GM12878 (cell line): ENCODE measurements around the gene NUMBL.
"Not testable (repeated sequence)": the region's sequence is repeated elsewhere in the genome, so short reads cannot be mapped to it uniquely, and the experiment has no call there.

ENCODE experiments used
- ATF3 ChIP-seq: IDR thresholded peaks from 2 replicates; pipeline ENCODE4 v1.6.1; 2011; ENCODE audit warnings: low read depth, mild to moderate bottlenecking, low read length, moderate library complexity, borderline replicate concordance; ENCODE audit errors: extremely low read depth
- CTCF ChIP-seq, 3 experiments: IDR thresholded peaks in 2 of 3; conservative IDR thresholded peaks in 1 of 3; 2 replicates each; pipeline ENCODE4 v1.5.1; 2011; ENCODE audit warnings: low read depth in 3 of 3, low read length in 3 of 3, mild to moderate bottlenecking in 3 of 3, control low read depth in 2 of 3, moderate library complexity in 2 of 3, inconsistent platforms in 1 of 3, mixed read lengths in 1 of 3; ENCODE audit not compliant: control insufficient read depth in 2 of 3, insufficient read depth in 1 of 3; ENCODE audit errors: extremely low read depth in 1 of 3
- EP300 ChIP-seq, 2 experiments: fragments of 150-350 bp in 1 of 2; IDR thresholded peaks; 2 replicates each; pipeline ENCODE4 v1.6.1; 2011 to 2012; ENCODE audit warnings: low read depth in 2 of 2, low read length in 2 of 2, borderline replicate concordance in 1 of 2, improper control_type of control experiment in 1 of 2, inconsistent platforms in 1 of 2; ENCODE audit not compliant: control insufficient read depth in 1 of 2
- ESRRA ChIP-seq: IDR thresholded peaks from 2 replicates; pipeline ENCODE4 v1.6.1; 2012; ENCODE audit warnings: mild to moderate bottlenecking, low read length, improper control_type of control experiment
- POLR2A ChIP-seq: IDR thresholded peaks from 2 replicates; pipeline ENCODE4 v1.6.1; 2011; ENCODE audit warnings: low read depth, mild to moderate bottlenecking, low read length
- POLR2AphosphoS5 ChIP-seq: IDR thresholded peaks from 2 replicates; pipeline ENCODE4 v1.6.1; 2011; ENCODE audit warnings: mild to moderate bottlenecking, low read length, inconsistent platforms
- YY1 ChIP-seq: IDR thresholded peaks from 2 replicates; pipeline ENCODE4 v1.6.1; 2011; ENCODE audit warnings: low read depth, mild to moderate bottlenecking, low read length
- ZBED1 ChIP-seq: IDR thresholded peaks from 2 replicates; pipeline ENCODE4 v1.6.1; 2016; ENCODE audit warnings: borderline replicate concordance
- TF ChIP-seq, protein P1 (sequence below): fragments of 450-650 bp; formaldehyde crosslinking; IDR thresholded peaks from 2 replicates; pipeline ENCODE4 v1.4.0; 2022; ENCODE audit warnings: mild to moderate bottlenecking, moderate library complexity
- TF ChIP-seq, protein P2 (sequence below): fragments of 450-650 bp; formaldehyde crosslinking; IDR thresholded peaks from 2 replicates; pipeline ENCODE4 v1.4.0; 2020; ENCODE audit warnings: mild to moderate bottlenecking, moderate library complexity

DNA sequence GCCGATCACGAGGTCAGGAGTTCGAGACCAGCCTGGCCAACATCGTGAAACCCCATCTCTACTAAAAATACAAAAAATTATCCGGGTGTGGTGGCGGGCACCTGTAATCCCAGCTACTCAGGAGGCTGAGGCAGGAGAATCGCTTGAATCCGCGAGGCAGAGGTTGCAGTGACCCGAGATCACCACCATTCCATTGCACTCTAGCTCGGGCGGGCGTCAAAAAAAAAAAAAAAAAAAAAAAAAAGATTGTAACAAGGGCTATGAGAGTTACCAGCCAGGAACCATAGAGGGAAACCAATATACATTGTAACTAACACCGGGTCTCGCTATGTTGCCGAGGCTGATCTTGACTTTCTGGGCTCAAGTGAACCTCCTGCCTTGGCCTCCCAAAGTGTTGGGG is 41.9 kb upstream of the NUMBL start:
- TF ChIP-seq EP300 (IDR thresholded peaks at IDR 0.05; ENCODE audit: borderline replicate concordance in 1 of 2, control insufficient read depth in 1 of 2, low read depth in 2 of 2, low read length in 2 of 2); CTCF (IDR thresholded peaks at IDR 0.05 in 2 of 3, conservative IDR thresholded peaks at IDR 0.05 in 1 of 3; ENCODE audit: control insufficient read depth in 2 of 3, extremely low read depth in 1 of 3, insufficient read depth in 1 of 3, low read depth in 3 of 3, low read length in 3 of 3); POLR2A; POLR2AphosphoS5; YY1; ESRRA; ZBED1; ATF3: not testable (repeated sequence)
- TF ChIP-seq, protein P1, sequence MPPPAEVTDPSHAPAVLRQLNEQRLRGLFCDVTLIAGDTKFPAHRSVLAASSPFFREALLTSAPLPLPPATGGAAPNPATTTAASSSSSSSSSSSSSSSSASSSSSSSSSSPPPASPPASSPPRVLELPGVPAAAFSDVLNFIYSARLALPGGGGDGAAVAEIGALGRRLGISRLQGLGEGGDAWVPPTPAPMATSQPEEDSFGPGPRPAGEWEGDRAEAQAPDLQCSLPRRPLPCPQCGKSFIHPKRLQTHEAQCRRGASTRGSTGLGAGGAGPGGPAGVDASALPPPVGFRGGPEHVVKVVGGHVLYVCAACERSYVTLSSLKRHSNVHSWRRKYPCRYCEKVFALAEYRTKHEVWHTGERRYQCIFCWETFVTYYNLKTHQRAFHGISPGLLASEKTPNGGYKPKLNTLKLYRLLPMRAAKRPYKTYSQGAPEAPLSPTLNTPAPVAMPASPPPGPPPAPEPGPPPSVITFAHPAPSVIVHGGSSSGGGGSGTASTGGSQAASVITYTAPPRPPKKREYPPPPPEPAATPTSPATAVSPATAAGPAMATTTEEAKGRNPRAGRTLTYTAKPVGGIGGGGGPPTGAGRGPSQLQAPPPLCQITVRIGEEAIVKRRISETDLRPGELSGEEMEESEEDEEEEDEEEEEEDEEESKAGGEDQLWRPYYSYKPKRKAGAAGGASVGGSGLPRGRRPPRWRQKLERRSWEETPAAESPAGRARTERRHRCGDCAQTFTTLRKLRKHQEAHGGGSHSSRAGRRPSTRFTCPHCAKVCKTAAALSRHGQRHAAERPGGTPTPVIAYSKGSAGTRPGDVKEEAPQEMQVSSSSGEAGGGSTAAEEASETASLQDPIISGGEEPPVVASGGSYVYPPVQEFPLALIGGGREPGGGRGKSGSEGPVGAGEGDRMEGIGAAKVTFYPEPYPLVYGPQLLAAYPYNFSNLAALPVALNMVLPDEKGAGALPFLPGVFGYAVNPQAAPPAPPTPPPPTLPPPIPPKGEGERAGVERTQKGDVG (CRISPR knock-in tag), result not testable (repeated sequence)
- TF ChIP-seq, protein P2, sequence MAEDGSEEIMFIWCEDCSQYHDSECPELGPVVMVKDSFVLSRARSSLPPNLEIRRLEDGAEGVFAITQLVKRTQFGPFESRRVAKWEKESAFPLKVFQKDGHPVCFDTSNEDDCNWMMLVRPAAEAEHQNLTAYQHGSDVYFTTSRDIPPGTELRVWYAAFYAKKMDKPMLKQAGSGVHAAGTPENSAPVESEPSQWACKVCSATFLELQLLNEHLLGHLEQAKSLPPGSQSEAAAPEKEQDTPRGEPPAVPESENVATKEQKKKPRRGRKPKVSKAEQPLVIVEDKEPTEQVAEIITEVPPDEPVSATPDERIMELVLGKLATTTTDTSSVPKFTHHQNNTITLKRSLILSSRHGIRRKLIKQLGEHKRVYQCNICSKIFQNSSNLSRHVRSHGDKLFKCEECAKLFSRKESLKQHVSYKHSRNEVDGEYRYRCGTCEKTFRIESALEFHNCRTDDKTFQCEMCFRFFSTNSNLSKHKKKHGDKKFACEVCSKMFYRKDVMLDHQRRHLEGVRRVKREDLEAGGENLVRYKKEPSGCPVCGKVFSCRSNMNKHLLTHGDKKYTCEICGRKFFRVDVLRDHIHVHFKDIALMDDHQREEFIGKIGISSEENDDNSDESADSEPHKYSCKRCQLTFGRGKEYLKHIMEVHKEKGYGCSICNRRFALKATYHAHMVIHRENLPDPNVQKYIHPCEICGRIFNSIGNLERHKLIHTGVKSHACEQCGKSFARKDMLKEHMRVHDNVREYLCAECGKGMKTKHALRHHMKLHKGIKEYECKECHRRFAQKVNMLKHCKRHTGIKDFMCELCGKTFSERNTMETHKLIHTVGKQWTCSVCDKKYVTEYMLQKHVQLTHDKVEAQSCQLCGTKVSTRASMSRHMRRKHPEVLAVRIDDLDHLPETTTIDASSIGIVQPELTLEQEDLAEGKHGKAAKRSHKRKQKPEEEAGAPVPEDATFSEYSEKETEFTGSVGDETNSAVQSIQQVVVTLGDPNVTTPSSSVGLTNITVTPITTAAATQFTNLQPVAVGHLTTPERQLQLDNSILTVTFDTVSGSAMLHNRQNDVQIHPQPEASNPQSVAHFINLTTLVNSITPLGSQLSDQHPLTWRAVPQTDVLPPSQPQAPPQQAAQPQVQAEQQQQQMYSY (CRISPR knock-in tag), result not testable (repeated sequence)
